GM12872 (cell line): Measurements from ENCODE around the gene GSTCD.

Experiments
- CTCF ChIP-seq: IDR thresholded peaks from 3 replicates; pipeline ENCODE4 v1.5.1; 2011; ENCODE audit warnings: low read depth, mild to moderate bottlenecking, low read length, moderate library complexity; ENCODE audit not compliant: insufficient read depth

Gene GSTCD

GRCh38 chr4:105805501-105806120, 97.0 kb downstream of the GSTCD start:
- no peak for TF ChIP-seq CTCF

GRCh38 chr4:105807496-105807895, 98.9 kb downstream of the GSTCD start:
- TF ChIP-seq CTCF: no peak

- no peak for TF ChIP-seq CTCF
Measured at GRCh38 chr4:105808030-105808749, 99.6 kb downstream of the GSTCD start.

GRCh38 chr4:105808750-105809041, 100.1 kb downstream of the GSTCD start:
- TF ChIP-seq CTCF: no peak

GRCh38 chr4:105815701-105816100, 107.1 kb downstream of the GSTCD start:
- TF ChIP-seq CTCF: no peak

GRCh38 chr4:105822061-105822460, 113.5 kb downstream of the GSTCD start:
- no peak for TF ChIP-seq CTCF

GRCh38 chr4:105828074-105828473, 119.5 kb downstream of the GSTCD start:
- TF ChIP-seq CTCF: no peak
